ENCODE measurements around the gene EBF3.

Gene EBF3

DNA sequence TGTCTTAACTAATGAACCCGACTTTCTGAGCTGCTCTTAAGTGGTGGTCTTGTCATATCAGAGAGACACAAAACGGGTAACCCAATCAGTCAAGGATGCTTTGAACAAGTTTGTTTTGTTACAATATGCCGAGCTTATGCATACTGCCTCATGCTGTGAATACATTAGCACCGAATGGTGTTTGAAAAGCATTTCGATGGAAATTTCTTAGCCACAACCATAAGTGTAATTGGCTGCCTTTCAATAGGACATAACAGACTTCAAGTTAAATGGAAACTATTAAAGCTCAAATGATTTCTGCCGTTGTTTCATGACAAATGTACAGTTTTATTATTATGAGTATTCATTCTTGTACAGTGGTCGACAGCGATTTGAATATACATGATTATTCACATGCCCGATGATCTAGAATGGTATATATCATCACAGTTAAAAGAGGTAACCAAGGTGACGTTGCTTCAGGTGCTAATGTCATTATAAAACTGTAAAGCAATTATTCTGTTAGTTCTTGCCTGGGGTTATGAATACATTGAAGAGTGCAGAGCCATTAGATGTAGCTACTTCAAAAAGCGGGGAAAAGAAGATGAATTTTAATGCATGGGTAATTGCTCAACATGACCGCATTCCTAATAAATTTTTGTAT, 118.8 kb downstream of the EBF3 start:
- Histone ChIP-seq H4K20me1 (ENCODE audit: insufficient read depth, low read length) (no peaks in the 10 kb centered on the region), H2AFZ (ENCODE audit: low read depth, low read length) (no peak overlapping the region), H3K36me3 (ENCODE audit: insufficient read depth, low read length) (no peaks in the 10 kb centered on the region), H3K9me3 (ENCODE audit: insufficient read depth, low read length, severe bottlenecking) (no peaks in the 10 kb centered on the region), H3K4me1 (ENCODE audit: insufficient read depth, low read length) (no peaks in the 10 kb centered on the region), H3K4me3 (ENCODE audit: low read depth in 1 of 2, low read length in 2 of 2) (no peak overlapping the region), H3K27me3 (ENCODE audit: insufficient read depth, low read length, poor library complexity) (no peaks in the 10 kb centered on the region), H3K79me2 (ENCODE audit: insufficient read depth, low read length) (no peaks in the 10 kb centered on the region), H3K4me2 (ENCODE audit: insufficient read depth, low read length) (no peak overlapping the region), H3K27ac (ENCODE audit: low read length) (no peak overlapping the region), H3K9ac (ENCODE audit: low read depth, low read length) (no peak overlapping the region)
- no peak for ATAC-seq (ENCODE audit: insufficient read depth, low read depth)
- no peak for DNase-seq
- TF ChIP-seq EZH2 (IDR thresholded peaks at IDR 0.05; ENCODE audit: borderline replicate concordance, low read depth, low read length, severe bottlenecking): no peak
- TF ChIP-seq, protein P1, sequence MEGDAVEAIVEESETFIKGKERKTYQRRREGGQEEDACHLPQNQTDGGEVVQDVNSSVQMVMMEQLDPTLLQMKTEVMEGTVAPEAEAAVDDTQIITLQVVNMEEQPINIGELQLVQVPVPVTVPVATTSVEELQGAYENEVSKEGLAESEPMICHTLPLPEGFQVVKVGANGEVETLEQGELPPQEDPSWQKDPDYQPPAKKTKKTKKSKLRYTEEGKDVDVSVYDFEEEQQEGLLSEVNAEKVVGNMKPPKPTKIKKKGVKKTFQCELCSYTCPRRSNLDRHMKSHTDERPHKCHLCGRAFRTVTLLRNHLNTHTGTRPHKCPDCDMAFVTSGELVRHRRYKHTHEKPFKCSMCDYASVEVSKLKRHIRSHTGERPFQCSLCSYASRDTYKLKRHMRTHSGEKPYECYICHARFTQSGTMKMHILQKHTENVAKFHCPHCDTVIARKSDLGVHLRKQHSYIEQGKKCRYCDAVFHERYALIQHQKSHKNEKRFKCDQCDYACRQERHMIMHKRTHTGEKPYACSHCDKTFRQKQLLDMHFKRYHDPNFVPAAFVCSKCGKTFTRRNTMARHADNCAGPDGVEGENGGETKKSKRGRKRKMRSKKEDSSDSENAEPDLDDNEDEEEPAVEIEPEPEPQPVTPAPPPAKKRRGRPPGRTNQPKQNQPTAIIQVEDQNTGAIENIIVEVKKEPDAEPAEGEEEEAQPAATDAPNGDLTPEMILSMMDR (IDR thresholded peaks at IDR 0.05; ENCODE audit: borderline replicate concordance, extremely low read depth, low read length, poor library complexity, severe bottlenecking): no peak

DNA sequence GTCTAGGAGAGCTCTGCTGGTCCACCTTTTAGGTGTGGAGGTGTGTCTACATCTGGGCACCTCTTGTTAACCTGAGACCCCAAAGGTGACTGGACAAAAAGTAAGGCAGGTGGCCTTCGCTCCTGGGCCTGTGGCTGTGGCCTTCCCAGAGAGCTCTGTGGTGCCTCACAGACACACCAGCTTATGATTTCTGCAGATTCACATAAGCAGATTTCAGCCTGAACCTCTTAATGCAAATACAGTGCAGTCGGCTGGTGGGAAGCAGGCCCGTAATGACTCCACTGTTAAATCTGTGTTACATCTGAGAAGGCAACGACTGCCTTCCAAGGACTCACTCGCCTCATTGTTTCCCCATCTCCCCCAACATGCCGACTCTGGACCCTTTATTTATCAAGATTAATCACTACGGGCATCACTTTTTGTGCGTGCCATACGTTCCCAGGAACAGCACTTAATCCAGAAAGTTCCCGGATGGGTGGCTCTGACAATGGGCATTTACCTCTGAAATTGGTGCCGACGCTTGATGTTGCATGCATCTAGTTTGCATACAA, 119.8 kb downstream of the EBF3 start:
- no peaks in the 10 kb centered on the region for H4K20me1 ChIP-seq (ENCODE audit: insufficient read depth, low read length)
- H3K27ac ChIP-seq (ENCODE audit: low read length): no peak overlapping the region
- no peak overlapping the region for H3K4me3 ChIP-seq (ENCODE audit: low read depth in 1 of 2, low read length in 2 of 2)
- H3K9me3 ChIP-seq (ENCODE audit: insufficient read depth, low read length, severe bottlenecking): no peaks in the 10 kb centered on the region
- TF ChIP-seq, protein P1 (IDR thresholded peaks at IDR 0.05; ENCODE audit: borderline replicate concordance, extremely low read depth, low read length, poor library complexity, severe bottlenecking): no peak
- TF ChIP-seq EZH2 (IDR thresholded peaks at IDR 0.05; ENCODE audit: borderline replicate concordance, low read depth, low read length, severe bottlenecking): no peak
- H2AFZ ChIP-seq (ENCODE audit: low read depth, low read length): no peak overlapping the region
- ATAC-seq (ENCODE audit: insufficient read depth, low read depth) (no peak), DNase-seq (no peak)
- H3K9ac ChIP-seq (ENCODE audit: low read depth, low read length): no peak overlapping the region
- H3K27me3 ChIP-seq (ENCODE audit: insufficient read depth, low read length, poor library complexity): no peaks in the 10 kb centered on the region
- no peaks in the 10 kb centered on the region for H3K79me2 ChIP-seq (ENCODE audit: insufficient read depth, low read length)
- no peaks in the 10 kb centered on the region for H3K36me3 ChIP-seq (ENCODE audit: insufficient read depth, low read length)
- H3K4me2 ChIP-seq (ENCODE audit: insufficient read depth, low read length): no peak overlapping the region
- no peaks in the 10 kb centered on the region for H3K4me1 ChIP-seq (ENCODE audit: insufficient read depth, low read length)

DNA sequence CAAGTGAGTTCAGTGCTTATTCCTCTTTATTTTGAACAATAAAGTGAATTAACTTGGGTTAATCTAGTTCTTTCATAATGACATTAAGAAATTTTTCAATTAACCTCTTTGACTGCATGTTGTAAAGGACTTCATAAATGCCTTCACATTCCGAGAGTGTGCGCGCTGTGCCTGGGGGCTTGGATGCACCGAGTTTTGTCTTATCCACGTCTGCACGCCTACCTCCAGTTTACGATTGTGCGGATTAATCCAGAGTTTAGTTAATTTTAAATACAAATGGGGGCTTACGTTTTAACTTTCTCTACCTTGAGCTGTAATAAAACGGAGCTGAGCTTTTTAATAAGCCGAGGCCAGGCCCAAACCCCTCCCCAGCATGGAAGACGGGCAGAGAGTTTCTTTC, 120.4 kb downstream of the EBF3 start:
- ATAC-seq (ENCODE audit: insufficient read depth, low read depth): no peak
- Histone ChIP-seq H3K4me3 (ENCODE audit: low read depth in 1 of 2, low read length in 2 of 2) (no peak overlapping the region), H3K4me1 (ENCODE audit: insufficient read depth, low read length) (no peaks in the 10 kb centered on the region), H3K36me3 (ENCODE audit: insufficient read depth, low read length) (no peaks in the 10 kb centered on the region), H3K27ac (ENCODE audit: low read length) (no peak overlapping the region), H3K79me2 (ENCODE audit: insufficient read depth, low read length) (no peaks in the 10 kb centered on the region), H3K4me2 (ENCODE audit: insufficient read depth, low read length) (no peak overlapping the region), H3K27me3 (ENCODE audit: insufficient read depth, low read length, poor library complexity) (no peaks in the 10 kb centered on the region), H2AFZ (ENCODE audit: low read depth, low read length) (no peak overlapping the region), H3K9me3 (ENCODE audit: insufficient read depth, low read length, severe bottlenecking) (no peaks in the 10 kb centered on the region), H4K20me1 (ENCODE audit: insufficient read depth, low read length) (no peaks in the 10 kb centered on the region), H3K9ac (ENCODE audit: low read depth, low read length) (no peak overlapping the region)
- no peak for DNase-seq
- no peak for TF ChIP-seq EZH2 (IDR thresholded peaks at IDR 0.05; ENCODE audit: borderline replicate concordance, low read depth, low read length, severe bottlenecking)
- TF ChIP-seq, protein P1 (IDR thresholded peaks at IDR 0.05; ENCODE audit: borderline replicate concordance, extremely low read depth, low read length, poor library complexity, severe bottlenecking): no peak
